ENCODE results near the gene VSTM1. TPM values are rescaled to one million over a fixed set of nuclear protein-coding genes. Genes with fewer than 3 reads are reported as not detected.
A peak's percentile ranks its signal among the peaks of the same experiment; 100 is the strongest.

VSTM1 gene
- total RNA-seq, 1 donor from 2014 or later: not detected

DNA sequence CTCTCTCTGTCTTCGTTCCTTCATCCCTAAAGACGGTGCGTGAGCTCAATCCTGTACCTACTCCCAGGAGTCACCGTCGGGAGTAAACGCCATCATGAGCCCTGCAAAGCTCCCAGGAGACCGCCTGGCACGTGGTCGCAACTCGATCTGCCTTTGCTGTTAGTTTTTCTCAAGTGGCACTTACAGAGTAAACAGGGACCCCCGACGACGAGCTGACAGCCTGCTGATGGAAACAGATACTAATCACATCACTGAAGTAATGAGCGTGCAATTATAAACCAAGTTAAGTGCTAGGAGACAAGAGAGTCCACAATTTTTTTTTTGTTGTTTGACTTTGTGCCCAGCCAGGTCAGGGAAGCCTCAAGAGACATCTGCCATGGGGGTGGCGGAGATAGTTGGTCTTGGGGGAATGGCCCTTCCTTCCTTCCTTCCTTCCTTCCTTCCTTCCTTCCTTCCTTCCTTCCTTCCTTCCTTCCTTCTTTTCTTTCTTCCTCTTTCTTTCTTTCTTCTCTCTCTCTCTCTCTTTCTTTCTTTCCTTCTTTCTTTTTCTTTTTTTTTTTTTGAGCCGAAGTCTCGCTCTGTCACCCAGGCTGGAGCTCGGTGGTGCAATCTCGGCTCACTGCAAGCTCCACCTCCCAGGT is 48.7 kb downstream of the VSTM1 start:
- H3K36me3 Mint-ChIP-seq: no peaks in the 10 kb centered on the region
- no peaks in the 10 kb centered on the region for H3K79me2 ChIP-seq (ENCODE audit: low read depth)
- H3F3A ChIP-seq (ENCODE audit: low read depth): no peaks in the 10 kb centered on the region
- no peak overlapping the region for H3K4me3 Mint-ChIP-seq
- H3K9me3 Mint-ChIP-seq: peaks cover 16% of the 10 kb centered on the region
- H3K36me3 ChIP-seq: no peaks in the 10 kb centered on the region
- peaks cover 30% of the 10 kb centered on the region for H3K4me1 Mint-ChIP-seq
- H3K4me3 ChIP-seq: no peak overlapping the region
- no peaks in the 10 kb centered on the region for H3K9me3 ChIP-seq (ENCODE audit: low read depth)
- TF ChIP-seq EZH2 (IDR thresholded peaks at IDR 0.05): no peak
- no peak for TF ChIP-seq EZH2phosphoT487 (IDR thresholded peaks at IDR 0.05)
- TF ChIP-seq, protein P1, sequence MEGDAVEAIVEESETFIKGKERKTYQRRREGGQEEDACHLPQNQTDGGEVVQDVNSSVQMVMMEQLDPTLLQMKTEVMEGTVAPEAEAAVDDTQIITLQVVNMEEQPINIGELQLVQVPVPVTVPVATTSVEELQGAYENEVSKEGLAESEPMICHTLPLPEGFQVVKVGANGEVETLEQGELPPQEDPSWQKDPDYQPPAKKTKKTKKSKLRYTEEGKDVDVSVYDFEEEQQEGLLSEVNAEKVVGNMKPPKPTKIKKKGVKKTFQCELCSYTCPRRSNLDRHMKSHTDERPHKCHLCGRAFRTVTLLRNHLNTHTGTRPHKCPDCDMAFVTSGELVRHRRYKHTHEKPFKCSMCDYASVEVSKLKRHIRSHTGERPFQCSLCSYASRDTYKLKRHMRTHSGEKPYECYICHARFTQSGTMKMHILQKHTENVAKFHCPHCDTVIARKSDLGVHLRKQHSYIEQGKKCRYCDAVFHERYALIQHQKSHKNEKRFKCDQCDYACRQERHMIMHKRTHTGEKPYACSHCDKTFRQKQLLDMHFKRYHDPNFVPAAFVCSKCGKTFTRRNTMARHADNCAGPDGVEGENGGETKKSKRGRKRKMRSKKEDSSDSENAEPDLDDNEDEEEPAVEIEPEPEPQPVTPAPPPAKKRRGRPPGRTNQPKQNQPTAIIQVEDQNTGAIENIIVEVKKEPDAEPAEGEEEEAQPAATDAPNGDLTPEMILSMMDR (IDR thresholded peaks at IDR 0.05): no peak
- H3K4me2 ChIP-seq: no peak overlapping the region
- H3K27me3 Mint-ChIP-seq (ENCODE audit: insufficient read depth, low read depth): peaks cover 5% of the 10 kb centered on the region
- no peak overlapping the region for H2AFZ ChIP-seq (replicated peaks)
- no peak overlapping the region for H3K27ac ChIP-seq
- no peak overlapping the region for H3K9ac ChIP-seq
- DNase-seq (ENCODE audit: low spot score): no peak
- H3K27ac Mint-ChIP-seq: peak overlapping the region; percentile 38
- no peaks in the 10 kb centered on the region for H3K27me3 ChIP-seq
- peaks cover 4% of the 10 kb centered on the region for H3K4me1 ChIP-seq
- H4K20me1 ChIP-seq (ENCODE audit: low read depth): no peaks in the 10 kb centered on the region

DNA sequence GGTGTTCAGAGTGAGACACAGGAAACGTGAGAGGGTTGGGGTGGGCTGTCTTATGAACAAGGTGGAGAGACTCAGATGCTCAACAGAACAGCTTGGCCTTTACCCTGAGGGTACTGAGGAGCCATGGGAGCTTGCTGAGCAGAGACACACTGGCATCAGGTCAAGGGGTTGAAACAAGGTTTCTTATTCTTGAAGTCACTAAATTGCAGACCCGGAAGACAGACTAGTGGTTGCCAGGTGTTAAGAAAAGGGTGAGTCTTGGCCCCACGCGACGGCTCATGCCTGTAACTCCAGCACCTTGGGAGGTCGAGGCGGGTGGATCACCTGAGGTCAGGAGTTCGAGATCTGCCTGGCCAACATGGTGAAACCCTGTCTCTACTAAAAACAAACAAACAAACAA is 49.8 kb downstream of the VSTM1 start:
- Mint-ChIP-seq H3K9me3 (peaks cover 16% of the 10 kb centered on the region), H3K27me3 (ENCODE audit: insufficient read depth, low read depth) (peaks cover 7% of the 10 kb centered on the region), H3K4me3 (no peak overlapping the region), H3K4me1 (peaks cover 27% of the 10 kb centered on the region), H3K36me3 (no peaks in the 10 kb centered on the region), H3K27ac (no peak overlapping the region)
- Histone ChIP-seq H3K27me3 (no peaks in the 10 kb centered on the region), H3K9me3 (ENCODE audit: low read depth) (no peaks in the 10 kb centered on the region), H3K9ac (no peak overlapping the region), H3K4me3 (no peak overlapping the region), H2AFZ (replicated peaks) (no peak overlapping the region), H3K79me2 (ENCODE audit: low read depth) (no peaks in the 10 kb centered on the region), H3K4me1 (peaks cover 4% of the 10 kb centered on the region), H3K27ac (no peak overlapping the region), H3K4me2 (no peak overlapping the region), H3F3A (ENCODE audit: low read depth) (no peaks in the 10 kb centered on the region), H4K20me1 (ENCODE audit: low read depth) (no peaks in the 10 kb centered on the region), H3K36me3 (no peaks in the 10 kb centered on the region)
- no peak for DNase-seq (ENCODE audit: low spot score)
- TF ChIP-seq EZH2phosphoT487 (IDR thresholded peaks at IDR 0.05) (no peak), EZH2 (IDR thresholded peaks at IDR 0.05) (no peak)
- TF ChIP-seq, protein P1 (IDR thresholded peaks at IDR 0.05): no peak

DNA sequence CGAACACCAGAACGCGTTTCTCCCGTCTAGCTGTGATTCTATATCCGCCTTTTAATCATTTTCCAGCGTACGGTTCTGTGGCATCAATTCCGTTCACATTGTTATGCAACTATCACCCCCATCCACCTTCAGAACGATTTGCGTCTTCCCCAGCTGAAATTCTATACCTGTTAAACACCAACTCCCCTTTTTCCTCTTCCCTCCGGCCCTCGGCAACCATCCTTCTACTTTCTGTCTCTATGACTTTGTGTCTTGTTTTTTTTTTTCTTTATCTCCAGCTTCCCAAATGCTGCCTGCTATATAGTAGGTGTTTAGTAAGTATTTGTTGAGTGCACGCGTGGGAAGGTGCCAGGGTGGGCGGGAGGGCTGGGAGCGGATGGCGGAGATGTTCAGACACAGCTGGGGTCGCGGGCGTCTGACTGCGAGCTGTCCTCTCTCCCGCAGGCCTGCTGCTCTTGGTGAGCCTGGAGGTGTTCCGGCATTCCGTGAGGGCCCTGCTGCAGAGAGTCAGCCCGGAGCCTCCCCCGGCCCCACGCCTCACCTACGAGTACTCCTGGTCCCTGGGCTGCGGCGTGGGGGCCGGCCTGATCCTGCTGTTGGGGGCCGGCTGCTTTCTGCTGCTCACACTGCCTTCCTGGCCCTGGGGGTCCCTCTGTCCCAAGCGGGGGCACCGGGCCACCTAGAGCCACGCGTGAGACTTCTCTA is 52.0 kb downstream of the VSTM1 start:
- Histone ChIP-seq H3K4me3 (no peak overlapping the region), H3K36me3 (no peaks in the 10 kb centered on the region), H3K27me3 (no peaks in the 10 kb centered on the region), H3F3A (ENCODE audit: low read depth) (no peaks in the 10 kb centered on the region), H3K27ac (no peak overlapping the region), H2AFZ (replicated peaks) (no peak overlapping the region), H3K4me1 (peaks cover 4% of the 10 kb centered on the region), H3K9me3 (ENCODE audit: low read depth) (no peaks in the 10 kb centered on the region), H4K20me1 (ENCODE audit: low read depth) (no peaks in the 10 kb centered on the region), H3K9ac (no peak overlapping the region), H3K79me2 (ENCODE audit: low read depth) (no peaks in the 10 kb centered on the region), H3K4me2 (no peak overlapping the region)
- peaks cover 7% of the 10 kb centered on the region for H3K27me3 Mint-ChIP-seq (ENCODE audit: insufficient read depth, low read depth)
- H3K4me3 Mint-ChIP-seq: no peak overlapping the region
- no peaks in the 10 kb centered on the region for H3K36me3 Mint-ChIP-seq
- TF ChIP-seq, protein P1 (IDR thresholded peaks at IDR 0.05): no peak
- TF ChIP-seq EZH2 (IDR thresholded peaks at IDR 0.05): no peak
- DNase-seq (ENCODE audit: low spot score): peak; percentile 34
- peak overlapping the region; percentile 74 for H3K27ac Mint-ChIP-seq
- peaks cover 10% of the 10 kb centered on the region for H3K9me3 Mint-ChIP-seq
- peaks cover 29% of the 10 kb centered on the region for H3K4me1 Mint-ChIP-seq
